ENCODE results near the gene WDR26. TPM values are rescaled to one million over a fixed set of nuclear protein-coding genes. Genes with fewer than 3 reads are reported as not detected.
"Not testable (repeated sequence)": the region's sequence is repeated elsewhere in the genome, so short reads cannot be mapped to it uniquely, and the experiment has no call there.

Gene WDR26
- total and polyA plus RNA-seq, 4 donors, result 30.0 to 180 (median 59.3) TPM

GRCh38 chr1:224357626-224358124, 76.9 kb downstream of the WDR26 start:
- Histone ChIP-seq H3K9me3 (ENCODE audit: control insufficient read depth in 4 of 4, insufficient read depth in 3 of 4, low read length in 3 of 4) (no peaks in the 10 kb centered on the region), H3K36me3 (ENCODE audit: control insufficient read depth in 4 of 4, insufficient read depth in 4 of 4, low read length in 4 of 4) (no peaks in the 10 kb centered on the region), H3K27me3 (ENCODE audit: control insufficient read depth in 3 of 3, insufficient read depth in 3 of 3, low read length in 2 of 3) (no peaks in the 10 kb centered on the region), H3K27ac (ENCODE audit: low read depth in 1 of 2, low read length in 1 of 2) (peak overlapping the region; percentile 86 to 92), H3K4me3 (peak overlapping the region; percentile 90), H3K9ac (ENCODE audit: insufficient read depth in 1 of 2, low read length in 2 of 2) (peak overlapping the region in 1 of 2 donors; percentile 77), H3K4me1 (ENCODE audit: control insufficient read depth in 5 of 5, insufficient read depth in 5 of 5, low read length in 5 of 5) (peaks cover 0 to 12% (median 4%) of the 10 kb centered on the region in 5 donors)
- DNase-seq (peak in 2 of 3 donors; percentile 47 to 78), ATAC-seq (ENCODE audit: insufficient read depth, low FRiP score) (no peak)
- TF ChIP-seq, protein P1, sequence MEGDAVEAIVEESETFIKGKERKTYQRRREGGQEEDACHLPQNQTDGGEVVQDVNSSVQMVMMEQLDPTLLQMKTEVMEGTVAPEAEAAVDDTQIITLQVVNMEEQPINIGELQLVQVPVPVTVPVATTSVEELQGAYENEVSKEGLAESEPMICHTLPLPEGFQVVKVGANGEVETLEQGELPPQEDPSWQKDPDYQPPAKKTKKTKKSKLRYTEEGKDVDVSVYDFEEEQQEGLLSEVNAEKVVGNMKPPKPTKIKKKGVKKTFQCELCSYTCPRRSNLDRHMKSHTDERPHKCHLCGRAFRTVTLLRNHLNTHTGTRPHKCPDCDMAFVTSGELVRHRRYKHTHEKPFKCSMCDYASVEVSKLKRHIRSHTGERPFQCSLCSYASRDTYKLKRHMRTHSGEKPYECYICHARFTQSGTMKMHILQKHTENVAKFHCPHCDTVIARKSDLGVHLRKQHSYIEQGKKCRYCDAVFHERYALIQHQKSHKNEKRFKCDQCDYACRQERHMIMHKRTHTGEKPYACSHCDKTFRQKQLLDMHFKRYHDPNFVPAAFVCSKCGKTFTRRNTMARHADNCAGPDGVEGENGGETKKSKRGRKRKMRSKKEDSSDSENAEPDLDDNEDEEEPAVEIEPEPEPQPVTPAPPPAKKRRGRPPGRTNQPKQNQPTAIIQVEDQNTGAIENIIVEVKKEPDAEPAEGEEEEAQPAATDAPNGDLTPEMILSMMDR (IDR thresholded peaks at IDR 0.05; ENCODE audit: control extremely low read depth, extremely low read depth), result no peak
- 12 to 20% methylated on average over 9 of the region's 9 CpGs for WGBS, 2 donors

GRCh38 chr1:224356685-224357625, 77.6 kb downstream of the WDR26 start, which contains the start of gene CNIH4:
CNIH4 (plus strand) TSS chr1:224356879; CDS start chr1:224356925, 46 bp downstream.
- TF ChIP-seq, protein P1 (IDR thresholded peaks at IDR 0.05; ENCODE audit: control extremely low read depth, extremely low read depth), result no peak
- peak within 1 kb of the TSS; percentile 90 for H3K4me3 ChIP-seq
- H3K36me3 ChIP-seq (ENCODE audit: control insufficient read depth in 4 of 4, insufficient read depth in 4 of 4, low read length in 4 of 4), result no peaks in the 10 kb centered on the region
- 1% methylated on average over 62 to 78 of the region's 78 CpGs for WGBS, 2 donors
- no peaks in the 10 kb centered on the region for H3K27me3 ChIP-seq (ENCODE audit: control insufficient read depth in 3 of 3, insufficient read depth in 3 of 3, low read length in 2 of 3)
- peaks cover 0 to 12% (median 4%) of the 10 kb centered on the region in 5 donors for H3K4me1 ChIP-seq (ENCODE audit: control insufficient read depth in 5 of 5, insufficient read depth in 5 of 5, low read length in 5 of 5)
- H3K27ac ChIP-seq (ENCODE audit: low read depth in 1 of 2, low read length in 1 of 2), result peak within 1 kb of the TSS; percentile 86 to 92
- H3K9ac ChIP-seq (ENCODE audit: insufficient read depth in 1 of 2, low read length in 2 of 2), result peak within 1 kb of the TSS in 1 of 2 donors; percentile 77
- no peaks in the 10 kb centered on the region for H3K9me3 ChIP-seq (ENCODE audit: control insufficient read depth in 4 of 4, insufficient read depth in 3 of 4, low read length in 3 of 4)
- DNase-seq, result peak; percentile 92 to 98 (median 97)
- peak; percentile 95 for ATAC-seq (ENCODE audit: insufficient read depth, low FRiP score)

- H3K4me3 ChIP-seq, result no peak overlapping the region
- ATAC-seq (ENCODE audit: insufficient read depth, low FRiP score), result no peak
- WGBS, 2 donors, result 66 to 79% methylated on average over 5 of the region's 5 CpGs
Observed at GRCh38 chr1:224353975-224354925, 80.3 kb downstream of the WDR26 start.

GRCh38 chr1:224352436-224353085, 82.0 kb downstream of the WDR26 start:
- not testable (repeated sequence) for DNase-seq; H3K27me3 ChIP-seq (ENCODE audit: control insufficient read depth in 3 of 3, insufficient read depth in 3 of 3, low read length in 2 of 3); H3K27ac ChIP-seq (ENCODE audit: low read depth in 1 of 2, low read length in 1 of 2); H3K36me3 ChIP-seq (ENCODE audit: control insufficient read depth in 4 of 4, insufficient read depth in 4 of 4, low read length in 4 of 4); H3K4me3 ChIP-seq; H3K9ac ChIP-seq (ENCODE audit: insufficient read depth in 1 of 2, low read length in 2 of 2); H3K4me1 ChIP-seq (ENCODE audit: control insufficient read depth in 5 of 5, insufficient read depth in 5 of 5, low read length in 5 of 5); H3K9me3 ChIP-seq (ENCODE audit: control insufficient read depth in 4 of 4, insufficient read depth in 3 of 4, low read length in 3 of 4); ATAC-seq (ENCODE audit: insufficient read depth, low FRiP score)
- WGBS, 2 donors, result 95 to 96% methylated on average over 43 to 49 of the region's 49 CpGs

More at GRCh38 chr1:224353975-224354925, 80.3 kb downstream of the WDR26 start:
- no peaks in the 10 kb centered on the region for H3K9me3 ChIP-seq (ENCODE audit: control insufficient read depth in 4 of 4, insufficient read depth in 3 of 4, low read length in 3 of 4)
- no peak overlapping the region for H3K27ac ChIP-seq (ENCODE audit: low read depth in 1 of 2, low read length in 1 of 2)
- DNase-seq, result no peak
- no peaks in the 10 kb centered on the region for H3K27me3 ChIP-seq (ENCODE audit: control insufficient read depth in 3 of 3, insufficient read depth in 3 of 3, low read length in 2 of 3)
- TF ChIP-seq, protein P1 (IDR thresholded peaks at IDR 0.05; ENCODE audit: control extremely low read depth, extremely low read depth), result no peak
- H3K4me1 ChIP-seq (ENCODE audit: control insufficient read depth in 5 of 5, insufficient read depth in 5 of 5, low read length in 5 of 5), result peaks cover 0 to 12% (median 4%) of the 10 kb centered on the region in 5 donors
- H3K9ac ChIP-seq (ENCODE audit: insufficient read depth in 1 of 2, low read length in 2 of 2), result no peak overlapping the region
- no peaks in the 10 kb centered on the region for H3K36me3 ChIP-seq (ENCODE audit: control insufficient read depth in 4 of 4, insufficient read depth in 4 of 4, low read length in 4 of 4)

- H3K27me3 ChIP-seq (ENCODE audit: control insufficient read depth in 3 of 3, insufficient read depth in 3 of 3, low read length in 2 of 3); H3K9me3 ChIP-seq (ENCODE audit: control insufficient read depth in 4 of 4, insufficient read depth in 3 of 4, low read length in 3 of 4); DNase-seq; H3K36me3 ChIP-seq (ENCODE audit: control insufficient read depth in 4 of 4, insufficient read depth in 4 of 4, low read length in 4 of 4); H3K4me1 ChIP-seq (ENCODE audit: control insufficient read depth in 5 of 5, insufficient read depth in 5 of 5, low read length in 5 of 5); ATAC-seq (ENCODE audit: insufficient read depth, low FRiP score); H3K4me3 ChIP-seq; H3K9ac ChIP-seq (ENCODE audit: insufficient read depth in 1 of 2, low read length in 2 of 2); H3K27ac ChIP-seq (ENCODE audit: low read depth in 1 of 2, low read length in 1 of 2): not testable (repeated sequence)
- WGBS, 2 donors, result 91 to 94% methylated on average over 27 to 30 of the region's 30 CpGs
Observed at GRCh38 chr1:224349716-224350115, 84.9 kb downstream of the WDR26 start.
